K562 (cell line): ENCODE measurements around the gene SRD5A1. TPM values are rescaled to one million over a fixed set of nuclear protein-coding genes. Genes with fewer than 3 reads are reported as not detected.

Source experiments
- BHLHE40 ChIP-seq: IDR thresholded peaks from 2 replicates; pipeline ENCODE4 v1.6.1; 2011; ENCODE audit warnings: low read length, improper control_type of control experiment
- FOXK1 ChIP-seq: sonication (generic); formaldehyde crosslinking; IDR thresholded peaks from 2 replicates; pipeline ENCODE4 v1.8.0; 2022; ENCODE audit warnings: missing genetic modification reagents, mild to moderate bottlenecking, borderline replicate concordance
- IFI16 ChIP-seq: fragments of 250-450 bp; sonication (Bioruptor Pico); IDR thresholded peaks from 2 replicates; pipeline ENCODE4 v2.1.2; 2022; ENCODE audit warnings: mild to moderate bottlenecking, inconsistent platforms
- IRF2 ChIP-seq: sonication (generic); formaldehyde crosslinking; IDR thresholded peaks from 2 replicates; pipeline ENCODE4 v1.8.1; 2022; ENCODE audit warnings: mild to moderate bottlenecking, missing genetic modification reagents
- KAT7 ChIP-seq: sonication (generic); formaldehyde crosslinking; IDR thresholded peaks from 2 replicates; pipeline ENCODE4 v1.8.0; 2022; ENCODE audit warnings: missing genetic modification reagents, mild to moderate bottlenecking, borderline replicate concordance
- MGA ChIP-seq: fragments of 450-650 bp; IDR thresholded peaks from 2 replicates; pipeline ENCODE4 v1.6.1; 2016; ENCODE audit warnings: mild to moderate bottlenecking, moderate library complexity
- PML ChIP-seq: IDR thresholded peaks from 2 replicates; pipeline ENCODE4 v1.6.1; 2012; ENCODE audit warnings: low read length, inconsistent platforms
- PRMT5 ChIP-seq: sonication (generic); formaldehyde crosslinking; IDR thresholded peaks from 2 replicates; pipeline ENCODE4 v1.5.0; 2020; ENCODE audit warnings: missing genetic modification reagents
- RBBP5 ChIP-seq: fragments of 200-600 bp; sonication (generic); IDR thresholded peaks from 2 replicates; pipeline ENCODE4 v1.6.1; 2012; ENCODE audit warnings: borderline replicate concordance, mild to moderate bottlenecking, low read length, control low read depth, inconsistent platforms; ENCODE audit not compliant: insufficient read depth, poor library complexity, severe bottlenecking
- SMAD3 ChIP-seq: fragments of 450-650 bp; formaldehyde crosslinking; conservative IDR thresholded peaks from 2 replicates; pipeline ENCODE4 v1.4.0; 2020; ENCODE audit warnings: mild to moderate bottlenecking
- SMAD4 ChIP-seq: fragments of 250-450 bp; sonication (Bioruptor Pico); conservative IDR thresholded peaks from 2 replicates; pipeline ENCODE4 v1.8.0; 2021; ENCODE audit warnings: inconsistent platforms, mild to moderate bottlenecking, moderate library complexity
- TFAM ChIP-seq: fragments of 250-450 bp; sonication (Bioruptor Pico); conservative IDR thresholded peaks from 2 replicates; pipeline ENCODE4 v1.5.0; 2021; ENCODE audit warnings: mild to moderate bottlenecking, moderate library complexity
- ZBTB2 ChIP-seq: fragments of 450-650 bp; IDR thresholded peaks from 2 replicates; pipeline ENCODE4 v1.6.1; 2016; ENCODE audit warnings: antibody characterized with exemption
- ZNF165 ChIP-seq: fragments of 250-450 bp; sonication (Bioruptor Pico); IDR thresholded peaks from 2 replicates; pipeline ENCODE4 v1.4.0; 2020; ENCODE audit warnings: borderline replicate concordance
- ZNF695 ChIP-seq: fragments of 450-650 bp; formaldehyde crosslinking; IDR thresholded peaks from 2 replicates; pipeline ENCODE4 v1.4.0; 2020; ENCODE audit warnings: mild to moderate bottlenecking, moderate library complexity
- polyA plus RNA-seq, 8 experiments: library from polyadenylated mRNA; depleted of rRNA in 4 of 8; stranded (reverse) in 5 of 8; unstranded in 3 of 8; fragments of >200 nt; fragmentation: Nextera tagmentation in 2 of 8; fragmentation: Illumina TruSeq in 1 of 8; extraction: Ambion mirVana in 2 of 8; extraction: Trizol in 1 of 8; gene quantifications; 2 replicates each; pipeline versions ENCODE4 v1.2.1 to v1.2.3, GENCODE V29; 2011 to 2014; ENCODE audit warnings: inconsistent platforms in 1 of 8, missing spikeins in 1 of 8
- total RNA-seq, 7 experiments: library from RNA; depleted of rRNA in 6 of 7; stranded (reverse); fragments of >200 nt in 6 of 7; fragmentation: Illumina TruSeq in 2 of 7; extraction: Trizol in 2 of 7; gene quantifications; 2 replicates each; pipeline versions ENCODE4 v1.2.1 to v1.2.3, GENCODE V29; 2011 to 2021; ENCODE audit warnings: low replicate concordance in 1 of 7

Gene SRD5A1
- total and polyA plus RNA-seq, 9 of the 15 experiments (the other 6 are each of a cell fraction or from before 2014, with no cell fraction given): 1.3 to 22.6 (median 8.1) TPM

- TF ChIP-seq RBBP5 (peak; percentile 78), MGA (peak; percentile 84), PML (no peak; the same call in 1 of the 2 replicates), ZNF695 (CRISPR knock-in tag) (no peak), BHLHE40 (no peak; the same call in none of the 2 replicates), PRMT5 (CRISPR knock-in tag) (peak; percentile 68; the same call in 1 of the 2 replicates), IRF2 (CRISPR knock-in tag) (no peak), IFI16 (CRISPR knock-in tag) (no peak), SMAD3 (0 out of 2 replicates have a peak, but pooled peaks have one; percentile 58), TFAM (CRISPR knock-in tag) (no peak), KAT7 (CRISPR knock-in tag) (0 out of 2 replicates have a peak, but pooled peaks have one; percentile 24), SMAD4 (CRISPR knock-in tag) (peak; percentile 87), ZNF165 (CRISPR knock-in tag) (no peak), FOXK1 (CRISPR knock-in tag) (no peak), ZBTB2 (peak; percentile 88; the same call in 1 of the 2 replicates)
Observed at GRCh38 chr5:6712577-6713273, 79.5 kb downstream of the SRD5A1 start (continued).
